ENCODE data around the gene ZNF547. TPM values are rescaled to one million over a fixed set of nuclear protein-coding genes. Genes with fewer than 3 reads are reported as not detected.

ZNF547 gene
- total RNA-seq, 8 experiments from 2014 or later, result 3.8 to 6.9 (median 5.8) TPM

DNA sequence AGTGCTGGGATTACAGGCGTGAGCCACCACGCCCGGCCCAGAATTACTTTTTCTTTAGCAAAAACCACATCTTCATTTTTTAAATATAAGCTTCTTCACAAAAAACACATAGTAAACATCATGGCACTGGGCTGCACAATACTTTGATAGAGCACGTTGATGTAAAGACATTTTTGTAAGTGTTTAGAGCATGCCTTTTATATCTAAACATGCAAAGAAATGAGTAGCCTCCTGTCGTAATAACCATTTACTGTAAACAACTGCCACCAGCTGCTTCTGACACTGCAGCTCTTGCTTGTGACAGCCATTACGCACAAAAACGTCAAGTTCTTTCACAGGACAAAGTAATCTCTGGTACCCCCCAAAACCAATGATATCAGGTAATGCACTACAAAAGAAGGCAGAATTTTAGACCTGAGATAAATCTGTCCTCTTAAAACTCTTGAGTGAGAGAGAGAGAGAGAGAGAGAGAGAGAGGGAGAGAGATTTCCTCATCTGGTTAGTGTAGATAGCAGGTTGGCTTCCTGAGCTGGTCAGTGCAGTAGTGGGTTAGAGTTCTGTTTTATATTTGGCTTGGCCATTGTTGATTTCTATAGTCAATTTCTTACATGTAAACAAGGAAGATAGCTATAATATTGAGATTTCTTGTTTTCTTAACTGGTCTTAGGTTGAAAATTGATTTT is 19.6 kb downstream of the ZNF547 start:
- in situ Hi-C loops (cut with MboI; ENCODE audit: low pct_unique_long_range_greater_than_20kb in 2 of 9, low sequenced_read_pairs in 9 of 9, unreplicated experiment in 9 of 9), result no loop called here
- no peak for ATAC-seq (replicated peaks in 6 of 8)
- H3K4me1 ChIP-seq (replicated peaks in 1 of 2), result no peaks in the 10 kb centered on the region
- H3K4me3 ChIP-seq, result no peak overlapping the region
- 25 to 87% (median 68%) methylated on average over 2 to 6 of the region's 7 CpGs for WGBS, 10 experiments
- H3K27ac ChIP-seq, result no peak overlapping the region

DNA sequence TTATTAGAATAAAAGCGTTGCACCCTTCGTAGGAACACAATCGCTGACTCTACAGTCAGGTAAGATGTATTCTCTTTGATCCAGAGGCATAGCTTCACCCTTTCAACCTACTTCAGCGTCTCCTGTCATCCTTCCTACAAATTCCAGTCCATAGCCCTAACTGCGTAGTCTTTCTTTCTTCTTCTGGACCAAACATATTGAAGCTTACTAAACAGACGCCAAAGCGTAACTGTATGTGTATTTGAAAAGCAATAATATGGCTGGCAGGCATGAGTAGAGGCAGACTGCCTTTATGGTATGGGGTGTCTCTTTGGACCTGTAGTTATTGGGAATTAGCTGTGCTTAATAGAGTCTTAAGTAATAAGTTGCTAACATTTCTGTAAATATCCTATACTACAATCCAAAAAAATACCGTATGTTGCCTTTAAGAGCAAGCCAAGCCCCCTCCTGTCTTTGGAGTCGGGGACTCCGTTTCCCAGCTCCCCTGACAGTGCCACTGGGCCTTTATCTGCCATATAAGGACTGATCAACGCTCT is 25.9 kb downstream of the ZNF547 start:
- in situ Hi-C loops (cut with MboI; ENCODE audit: low pct_unique_long_range_greater_than_20kb in 2 of 9, low sequenced_read_pairs in 9 of 9, unreplicated experiment in 9 of 9), result no loop called here
- Histone ChIP-seq H3K4me3 (peak overlapping the region; percentile 10 to 88 (median 23)), H3K27ac (peak overlapping the region; percentile 72 to 75), H3K4me1 (replicated peaks in 1 of 2) (peaks cover 7 to 20% of the 10 kb centered on the region in 2 donors)
- ATAC-seq (replicated peaks in 6 of 8), result no peak
- WGBS, 10 experiments, result 52 to 100% (median 69%) methylated on average over 3 to 10 of the region's 11 CpGs; no CpG with 5 or more reads in 1 of the 10 experiments

DNA sequence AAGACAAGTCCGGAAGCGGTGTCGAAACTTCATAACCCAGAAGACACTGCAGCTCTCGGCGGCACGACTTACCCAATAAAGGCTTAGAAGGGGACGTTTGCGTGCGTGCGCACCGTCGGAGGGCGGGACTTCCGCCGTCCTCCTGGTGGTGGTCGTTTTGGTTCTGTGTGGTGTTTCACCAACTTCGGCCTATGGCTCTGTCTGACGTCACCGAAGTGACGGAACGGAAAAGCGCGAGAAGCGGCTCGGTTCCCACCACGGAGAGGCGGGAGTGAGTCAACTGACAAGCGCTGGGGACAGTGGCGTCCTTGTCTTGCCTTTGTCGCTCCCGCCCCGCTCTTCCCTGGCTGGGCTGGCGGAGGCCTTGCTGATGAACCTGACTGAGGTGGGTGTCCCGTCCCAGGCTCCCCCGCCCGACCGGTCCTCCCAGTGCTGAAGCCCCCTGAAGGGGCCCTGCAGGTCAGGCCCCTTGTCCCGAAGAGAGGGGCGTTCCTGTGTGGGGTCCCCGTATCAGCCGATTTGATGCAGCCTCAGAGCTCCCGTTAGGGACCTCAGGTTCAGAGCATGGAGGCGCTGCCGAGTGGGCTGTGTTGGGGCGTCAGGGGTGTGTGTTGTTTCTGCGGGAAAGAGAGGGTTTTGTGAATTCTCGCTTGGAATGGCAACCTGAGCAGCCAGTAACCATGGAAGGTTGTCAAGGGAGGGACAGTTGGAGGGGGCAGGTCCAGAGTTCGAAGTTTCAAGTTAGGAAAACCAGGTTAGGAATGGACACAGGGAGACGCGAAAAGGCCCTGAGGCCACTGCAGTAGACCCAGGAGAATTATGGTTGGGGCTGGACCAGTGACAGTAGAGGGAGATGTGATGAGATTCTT is 26.6 kb downstream of the ZNF547 start, which contains the start of gene ZNF548:
Gene ZNF548, plus strand, starts transcription at position 125 of the 869 bp plus-strand sequence. Its CDS starts 246 bp downstream, at position 371.
- in situ Hi-C loops (cut with MboI; ENCODE audit: low pct_unique_long_range_greater_than_20kb in 2 of 9, low sequenced_read_pairs in 9 of 9, unreplicated experiment in 9 of 9), result no loop called here
- 0 to 5% (median 0%) methylated on average over 1 to 16 of the region's 50 CpGs; no CpG with 5 or more reads in 4 of the 10 experiments for WGBS, 10 experiments
- H3K4me1 ChIP-seq (replicated peaks in 1 of 2), result peaks cover 7 to 20% of the 10 kb centered on the region in 2 donors
- H3K27ac ChIP-seq, result peak within 1 kb of the TSS; percentile 94 to 96
- peak; percentile 93 to 97 (median 94) for ATAC-seq (replicated peaks in 6 of 8)
- peak within 1 kb of the TSS; percentile 70 to 88 (median 76) for H3K4me3 ChIP-seq

DNA sequence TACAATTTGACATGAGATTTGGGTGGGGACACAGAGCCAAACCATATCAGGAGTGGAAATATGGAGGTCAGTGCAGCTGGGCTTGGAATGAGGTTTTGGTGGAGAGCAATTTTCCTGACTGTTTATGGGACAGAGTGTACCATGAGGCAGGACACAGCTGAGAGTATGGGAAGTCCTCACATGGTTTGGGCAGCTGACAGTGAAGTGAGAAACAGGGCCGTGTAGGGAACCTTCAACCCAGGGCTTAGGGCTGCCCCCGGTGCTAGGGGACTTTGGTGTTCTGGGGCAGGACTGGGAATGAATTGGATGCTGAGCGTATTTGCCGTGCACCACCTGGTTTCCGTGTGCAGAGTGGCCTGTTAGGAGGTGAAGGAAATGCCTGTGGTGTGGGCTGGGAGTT is 32.4 kb downstream of the ZNF547 start:
- no peak overlapping the region for H3K27ac ChIP-seq
- in situ Hi-C loops (cut with MboI; ENCODE audit: low pct_unique_long_range_greater_than_20kb in 2 of 9, low sequenced_read_pairs in 9 of 9, unreplicated experiment in 9 of 9), result no loop called here
- WGBS, 10 experiments, result 93 to 100% (median 100%) methylated on average over 1 to 3 of the region's 5 CpGs; no CpG with 5 or more reads in 7 of the 10 experiments
- peaks cover 2 to 14% of the 10 kb centered on the region in 2 donors for H3K4me1 ChIP-seq (replicated peaks in 1 of 2)
- no peak overlapping the region for H3K4me3 ChIP-seq
- no peak for ATAC-seq (replicated peaks in 6 of 8)

GRCh38 chr19:57398868-57399267 is 35.5 kb downstream of the ZNF547 start:
- WGBS, 10 experiments, result 95 to 100% (median 100%) methylated on average over 1 to 5 of the region's 5 CpGs; no CpG with 5 or more reads in 4 of the 10 experiments
- H3K4me1 ChIP-seq (replicated peaks in 1 of 2), result no peaks in the 10 kb centered on the region
- H3K27ac ChIP-seq, result no peak overlapping the region
- ATAC-seq (replicated peaks in 6 of 8), result no peak
- H3K4me3 ChIP-seq, result no peak overlapping the region
- in situ Hi-C loops (cut with MboI; ENCODE audit: low pct_unique_long_range_greater_than_20kb in 2 of 9, low sequenced_read_pairs in 9 of 9, unreplicated experiment in 9 of 9), result no loop called here

GRCh38 chr19:57403737-57404563 is 40.6 kb downstream of the ZNF547 start:
- Histone ChIP-seq H3K4me1 (replicated peaks in 1 of 2) (no peaks in the 10 kb centered on the region), H3K27ac (no peak overlapping the region), H3K4me3 (no peak overlapping the region)
- ATAC-seq (replicated peaks in 6 of 8), result peak in 2 of 8 experiments; percentile 53 to 62
- 33 to 100% (median 71%) methylated on average over 1 to 9 of the region's 9 CpGs; no CpG with 5 or more reads in 4 of the 10 experiments for WGBS, 10 experiments
- in situ Hi-C loops (cut with MboI; ENCODE audit: low pct_unique_long_range_greater_than_20kb in 2 of 9, low sequenced_read_pairs in 9 of 9, unreplicated experiment in 9 of 9), result no loop called here

- in situ Hi-C loops (cut with MboI; ENCODE audit: low pct_unique_long_range_greater_than_20kb in 2 of 9, low sequenced_read_pairs in 9 of 9, unreplicated experiment in 9 of 9), result no loop called here
- Histone ChIP-seq H3K4me3 (no peak overlapping the region), H3K27ac (no peak overlapping the region), H3K4me1 (replicated peaks in 1 of 2) (no peaks in the 10 kb centered on the region)
- peak in 6 of 8 experiments; percentile 11 to 45 (median 30) for ATAC-seq (replicated peaks in 6 of 8)
- 0 to 50% (median 19%) methylated on average over 1 to 7 of the region's 8 CpGs for WGBS, 10 experiments
These were observed 43.3 kb downstream of the ZNF547 start for GRCh38 chr19:57406516-57407123.

DNA sequence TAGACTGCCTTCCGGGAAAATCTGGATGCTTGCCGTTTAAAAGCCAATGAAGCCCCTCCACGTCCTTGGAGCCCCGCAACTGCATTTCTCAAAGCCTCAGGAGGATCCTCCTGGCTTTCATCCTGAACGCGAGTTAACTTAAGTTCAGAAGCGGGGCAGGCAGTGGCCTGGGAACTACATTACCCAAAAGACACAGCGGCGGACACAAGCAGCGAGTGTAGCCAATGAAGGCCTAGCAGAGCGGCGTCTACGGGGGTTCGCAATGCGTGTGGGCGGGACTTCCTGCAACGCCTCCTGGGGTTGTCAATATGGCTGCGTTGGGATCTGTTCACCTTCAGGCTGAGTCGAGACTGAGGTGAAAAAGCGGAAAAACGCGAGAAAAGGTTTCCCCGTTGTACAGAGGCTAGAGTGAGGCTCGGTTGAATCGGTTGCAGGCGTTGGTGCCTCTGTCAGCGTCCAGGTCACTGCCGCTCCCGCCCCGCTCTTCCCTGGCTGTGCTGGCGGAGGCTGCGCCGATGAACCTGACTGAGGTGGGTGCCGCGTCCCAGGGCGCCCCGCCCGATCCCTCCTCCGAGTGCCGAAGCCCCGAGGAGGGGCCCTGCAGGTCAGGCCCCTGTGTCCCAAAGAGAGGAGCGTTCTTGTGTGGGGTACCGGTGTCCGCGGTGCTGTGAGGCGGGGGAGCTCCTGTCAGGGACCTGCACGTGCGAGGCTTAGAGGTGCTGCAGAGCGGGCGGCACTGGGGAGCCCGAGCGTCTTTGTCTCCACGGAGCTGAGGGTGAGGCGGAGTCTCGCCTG is 47.7 kb downstream of the ZNF547 start, which contains the start of gene ZNF17:
Gene ZNF17, plus strand, starts transcription at position 285 of the 795 bp plus-strand sequence. CDS start 2,455 bp downstream, outside the sequence.
- ATAC-seq (replicated peaks in 6 of 8), result peak; percentile 97 to 100 (median 99)
- Histone ChIP-seq H3K4me3 (peak within 1 kb of the TSS; percentile 71 to 96 (median 90)), H3K4me1 (replicated peaks in 1 of 2) (peaks cover 6% of the 10 kb centered on the region in 2 donors), H3K27ac (peak within 1 kb of the TSS; percentile 50 to 64)
- in situ Hi-C loops (cut with MboI; ENCODE audit: low pct_unique_long_range_greater_than_20kb in 2 of 9, low sequenced_read_pairs in 9 of 9, unreplicated experiment in 9 of 9), result no loop called here
- WGBS, 10 experiments, result 0 to 2% (median 0%) methylated on average over 2 to 27 of the region's 55 CpGs; no CpG with 5 or more reads in 2 of the 10 experiments

GRCh38 chr19:57419439-57419838 is 56.1 kb downstream of the ZNF547 start:
- no peak overlapping the region for H3K27ac ChIP-seq
- H3K4me3 ChIP-seq, result no peak overlapping the region
- WGBS, 10 experiments, result 100% methylated on average over 1 to 3 of the region's 4 CpGs; no CpG with 5 or more reads in 4 of the 10 experiments
- H3K4me1 ChIP-seq (replicated peaks in 1 of 2), result no peaks in the 10 kb centered on the region
- in situ Hi-C loops (cut with MboI; ENCODE audit: low pct_unique_long_range_greater_than_20kb in 2 of 9, low sequenced_read_pairs in 9 of 9, unreplicated experiment in 9 of 9), result no loop called here
- ATAC-seq (replicated peaks in 6 of 8), result no peak

GRCh38 chr19:57421037-57421436 is 57.7 kb downstream of the ZNF547 start:
- no peak for ATAC-seq (replicated peaks in 6 of 8)
- H3K4me3 ChIP-seq, result no peak overlapping the region
- no peaks in the 10 kb centered on the region for H3K4me1 ChIP-seq (replicated peaks in 1 of 2)
- in situ Hi-C loops (cut with MboI; ENCODE audit: low pct_unique_long_range_greater_than_20kb in 2 of 9, low sequenced_read_pairs in 9 of 9, unreplicated experiment in 9 of 9), result no loop called here
- 86 to 100% (median 96%) methylated on average over 2 to 3 of the region's 3 CpGs; no CpG with 5 or more reads in 2 of the 10 experiments for WGBS, 10 experiments
- no peak overlapping the region for H3K27ac ChIP-seq

All from motor neuron (in vitro differentiated cells).